22Rv1 (cell line): Measurements from ENCODE around the gene BCOR.

Experiments used
- CTCF ChIP-seq: fragments of 450-650 bp; IDR thresholded peaks from 2 replicates; pipeline ENCODE4 v1.5.1; 2017; ENCODE audit warnings: mild to moderate bottlenecking
- ZFX ChIP-seq: fragments of 450-650 bp; IDR thresholded peaks from 2 replicates; pipeline ENCODE4 v1.6.1; 2017; ENCODE audit warnings: antibody characterized with exemption, borderline replicate concordance

- TF ChIP-seq CTCF, result no peak
- TF ChIP-seq ZFX, result no peak
These were observed 29.7 kb downstream of the BCOR start for GRCh38 chrX:40068048-40068447.
